SKM-1 (cell line): ENCODE data around the gene FAM151B.
"Not testable (repeated sequence)": the region's sequence is repeated elsewhere in the genome, so short reads cannot be mapped to it uniquely, and the experiment has no call there.

Experiments used
- DNase-seq: peaks from one replicate; lab custom pipeline; 2025; ENCODE audit not compliant: unreplicated experiment; lab: John Stamatoyannopoulos, UW

Gene FAM151B

DNA sequence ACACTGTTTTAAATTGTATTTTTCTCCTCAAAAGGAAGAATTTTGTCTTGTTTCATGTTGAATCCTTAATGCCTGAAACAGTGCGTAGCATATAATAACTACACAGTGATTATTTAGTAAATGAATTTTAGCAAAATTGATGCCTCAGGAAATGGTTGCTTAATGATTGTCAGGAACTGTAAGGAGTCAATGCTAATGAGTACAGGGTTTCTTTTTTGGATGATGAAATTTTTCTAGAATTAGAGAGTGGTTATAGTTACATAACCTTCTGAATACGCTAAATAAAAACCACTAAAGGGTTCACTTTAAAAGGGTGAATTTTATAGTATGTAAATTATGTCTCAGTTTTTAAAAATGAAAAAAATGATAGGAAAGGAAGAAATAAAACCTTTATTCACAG, 14.9 kb downstream of the FAM151B start:
- DNase-seq: peak; percentile 77

DNA sequence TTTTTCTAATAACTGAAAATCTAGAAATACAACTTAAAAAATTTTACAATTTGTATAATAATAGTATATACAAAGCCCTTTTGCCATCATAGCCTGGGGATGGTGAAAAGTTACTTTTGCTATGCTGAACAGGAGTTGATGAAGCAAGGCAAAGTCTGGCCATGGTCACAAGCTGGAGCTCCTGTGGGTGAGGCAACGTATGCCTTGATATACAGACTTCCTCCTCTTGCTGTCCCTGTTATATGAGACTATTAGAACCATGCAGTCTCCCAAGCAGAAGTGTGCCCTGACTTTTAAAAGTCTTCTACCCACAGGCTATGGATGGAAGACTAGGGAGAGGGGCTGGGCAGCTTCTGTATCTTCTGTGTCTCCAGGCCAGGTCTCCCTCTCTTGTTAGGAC, 15.7 kb downstream of the FAM151B start:
- DNase-seq: peak; percentile 89

DNA sequence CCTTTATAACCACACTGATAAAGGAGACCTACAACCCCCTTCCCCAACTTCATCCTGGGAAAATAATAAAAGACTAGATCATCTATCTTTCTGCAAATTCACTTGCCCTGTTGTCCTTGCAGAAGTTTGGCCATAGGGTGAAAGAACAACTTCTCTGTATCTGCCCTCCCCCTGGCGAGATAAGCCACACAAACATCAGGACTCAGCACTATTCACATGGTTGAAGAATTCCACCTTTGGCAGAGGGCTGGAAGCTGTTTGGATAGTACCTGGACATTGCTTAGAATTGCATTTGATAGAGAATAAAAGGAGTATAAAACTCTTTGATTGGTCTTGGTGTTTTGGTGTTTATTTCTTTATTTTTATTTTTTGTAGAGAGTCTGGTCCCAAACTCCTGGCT, 16.9 kb downstream of the FAM151B start:
- no peak for DNase-seq

DNA sequence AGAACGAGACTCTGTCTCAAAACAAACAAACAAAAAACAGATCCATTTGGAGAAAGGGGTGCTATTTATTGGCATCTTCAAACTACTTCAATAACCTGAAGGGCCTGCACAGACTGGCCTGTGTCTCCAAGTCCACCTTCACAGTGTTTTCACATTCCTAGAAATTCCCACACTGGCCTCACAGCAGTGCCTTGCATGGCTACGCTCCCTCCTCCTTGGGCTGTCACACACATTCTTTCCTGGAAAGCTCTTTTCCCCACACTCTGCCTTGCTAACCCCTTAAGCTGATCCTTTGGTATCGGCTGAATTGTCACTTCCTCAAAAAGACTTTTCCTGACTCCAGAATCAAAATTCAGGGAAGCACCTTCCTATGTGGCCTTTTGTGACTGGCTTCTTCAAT, 19.8 kb downstream of the FAM151B start:
- no peak for DNase-seq

DNA sequence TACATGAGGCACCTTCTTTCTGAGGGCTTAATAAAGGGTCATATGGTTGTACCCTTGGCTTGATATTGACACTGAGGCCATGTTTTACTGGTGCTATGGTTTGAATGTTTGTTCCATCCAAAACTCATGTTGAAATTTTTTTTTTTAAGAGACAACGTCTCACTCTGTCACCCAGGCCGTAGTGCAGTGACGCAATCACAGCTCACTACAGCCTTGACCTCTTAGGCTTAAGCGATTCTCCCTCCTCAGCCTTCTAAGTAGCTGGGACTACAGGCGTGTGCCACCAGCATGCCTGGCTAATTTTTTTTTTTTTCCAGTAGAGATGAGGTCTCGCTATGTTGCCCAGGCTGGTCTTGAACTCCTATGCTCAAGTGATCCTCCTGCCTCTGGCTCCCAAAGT, 20.9 kb downstream of the FAM151B start:
- DNase-seq: no peak

DNA sequence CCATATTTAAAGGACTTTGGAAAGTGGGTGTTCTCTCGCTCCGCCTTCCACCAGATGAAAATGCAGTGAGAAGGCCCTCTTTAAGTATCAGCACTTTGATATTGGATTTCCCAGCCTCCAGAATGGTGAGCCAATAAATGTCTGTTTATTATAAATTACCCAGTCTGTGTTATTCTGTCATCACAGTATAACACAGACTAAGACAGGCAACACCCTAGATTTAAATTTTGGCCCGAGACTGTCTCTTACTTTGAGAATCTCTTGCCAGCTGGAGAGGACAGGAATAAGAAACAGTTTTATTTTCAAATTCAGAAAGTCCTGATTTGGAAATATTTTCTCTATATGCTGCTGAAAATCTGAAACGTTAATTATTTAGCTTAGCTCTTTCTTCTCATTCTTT, 21.5 kb downstream of the FAM151B start:
- no peak for DNase-seq

DNA sequence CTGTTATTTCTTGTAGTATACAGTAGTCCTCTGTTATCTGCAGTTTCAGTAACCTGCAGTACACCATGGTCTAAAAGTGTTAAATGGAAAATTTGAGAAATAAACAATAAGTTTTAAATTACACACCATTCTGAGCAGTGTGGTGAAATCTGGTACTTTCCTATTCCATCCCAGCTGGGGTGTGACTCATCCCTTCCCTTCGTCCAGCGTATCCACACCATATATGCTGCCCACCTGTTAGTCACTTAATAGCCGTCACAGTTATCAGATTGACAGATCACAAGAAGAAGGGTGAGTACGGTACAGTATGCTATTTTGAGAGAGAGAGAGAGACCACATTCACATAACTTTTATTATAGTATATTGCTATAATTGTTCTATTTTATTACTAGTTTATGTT, 28.9 kb downstream of the FAM151B start:
- DNase-seq: no peak

DNA sequence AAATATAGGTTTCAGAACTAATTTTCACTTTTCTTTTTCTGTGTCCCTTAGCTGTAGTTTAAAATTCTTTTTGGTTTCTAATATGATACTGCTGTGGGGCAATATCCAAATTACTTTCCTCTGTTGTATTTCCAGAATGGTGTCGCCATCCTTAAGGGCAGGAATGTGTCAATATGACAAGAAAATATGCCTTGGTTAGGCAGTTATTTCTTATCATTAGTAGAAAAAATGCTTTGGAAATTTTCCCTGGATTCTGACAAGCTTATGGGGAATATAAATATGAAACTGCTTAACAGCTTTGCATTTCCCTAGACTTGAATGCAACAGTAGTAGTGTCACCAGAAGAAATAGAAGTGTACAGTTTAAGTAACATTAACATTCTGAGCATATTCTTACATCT, 52.8 kb downstream of the FAM151B start:
- no peak for DNase-seq

DNA sequence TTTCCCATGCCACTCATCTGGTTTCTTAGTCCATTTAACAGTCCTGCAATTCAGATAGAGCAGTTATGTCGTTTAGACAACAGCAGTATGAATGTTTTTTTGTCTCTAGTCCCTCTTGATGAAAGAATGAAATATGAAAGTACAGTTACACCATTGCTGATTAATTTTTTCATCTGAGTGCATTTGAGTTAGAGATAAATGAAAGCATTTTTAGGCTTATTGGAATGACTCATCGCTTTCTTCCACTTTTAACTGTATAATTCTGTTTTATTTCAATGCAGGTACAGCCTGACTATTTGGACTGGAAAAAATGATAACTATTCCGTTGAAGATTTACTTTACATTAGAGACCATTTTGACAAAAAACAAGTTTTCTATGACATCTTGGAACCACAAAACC, 53.5 kb downstream of the FAM151B start:
- DNase-seq: no peak

DNA sequence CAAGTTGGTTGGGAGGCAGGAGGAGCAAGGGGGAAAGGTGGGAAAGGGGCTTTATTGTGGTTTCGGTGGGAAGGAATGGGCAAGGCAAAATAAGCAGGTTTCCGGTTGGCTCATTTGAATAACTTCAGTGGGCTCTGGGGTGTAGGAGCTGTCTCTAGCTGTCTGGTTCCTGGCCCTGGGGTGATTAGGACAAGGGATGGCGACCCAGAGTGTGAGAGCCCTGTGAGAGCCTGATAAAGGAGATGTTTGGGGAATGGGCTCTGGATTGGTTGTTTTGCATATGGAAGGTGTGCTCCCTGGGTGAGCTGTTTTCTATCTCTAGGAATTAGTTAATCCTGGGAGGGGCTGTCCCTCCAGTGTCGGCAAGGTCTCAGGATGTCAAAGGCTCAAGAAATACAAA, 66.7 kb downstream of the FAM151B start:
- DNase-seq: no peak

DNA sequence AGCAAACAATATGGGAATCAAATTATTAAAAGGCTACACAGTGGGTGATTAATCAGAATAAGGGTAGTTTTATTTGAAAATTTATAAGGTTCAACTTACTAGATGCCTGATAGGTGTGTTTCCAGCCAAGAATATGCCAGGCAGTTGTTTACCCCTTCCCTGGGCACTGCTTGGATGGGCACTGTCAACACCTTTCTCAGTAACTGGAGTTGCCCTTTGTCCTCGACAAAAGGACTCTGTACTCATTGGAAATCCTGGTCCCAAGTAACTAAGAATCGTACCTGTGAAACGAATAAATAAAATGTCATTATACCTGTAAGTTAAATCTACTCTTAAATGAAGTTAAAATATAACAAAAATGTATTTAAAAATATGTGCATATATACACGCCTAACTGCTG, 67.2 kb downstream of the FAM151B start:
- no peak for DNase-seq

DNA sequence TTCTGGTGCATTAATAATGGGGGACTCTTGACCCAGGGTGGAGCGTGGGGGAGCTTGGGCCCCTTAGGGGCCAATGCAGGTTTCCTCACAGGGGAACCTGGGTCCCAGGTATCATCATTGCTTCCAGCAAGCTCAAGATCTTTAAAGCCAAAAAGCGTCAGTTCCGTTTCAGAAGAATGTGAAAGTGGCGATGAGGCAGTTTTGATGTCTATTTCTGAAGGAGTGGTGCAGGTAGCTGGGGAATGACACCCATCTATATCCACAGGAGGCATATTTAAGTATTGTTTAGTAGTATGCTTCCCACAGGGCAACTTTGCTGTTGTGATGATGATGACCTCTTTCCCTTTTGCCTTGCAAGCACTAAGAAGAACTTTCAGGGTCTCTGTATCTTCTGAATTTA, 71.3 kb downstream of the FAM151B start:
- no peak for DNase-seq

DNA sequence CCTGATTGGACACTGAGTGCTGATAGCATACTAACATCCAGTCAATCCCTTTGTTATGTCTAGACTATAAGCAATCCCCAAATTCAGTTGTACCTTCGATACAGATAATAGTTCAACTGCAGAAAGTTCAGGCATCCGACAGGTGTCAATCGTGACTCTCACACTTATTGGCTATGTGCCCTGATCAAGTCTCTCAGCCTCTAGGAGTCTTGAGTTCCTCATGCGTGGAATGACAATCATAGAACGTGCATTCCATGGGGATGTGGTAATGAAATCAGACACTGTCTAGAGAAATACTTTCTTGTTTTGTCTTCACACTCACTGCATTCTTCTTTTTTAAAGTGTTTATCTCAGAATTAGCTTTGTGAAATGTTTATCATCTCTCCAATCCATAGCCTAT, 77.4 kb downstream of the FAM151B start:
- DNase-seq: no peak

DNA sequence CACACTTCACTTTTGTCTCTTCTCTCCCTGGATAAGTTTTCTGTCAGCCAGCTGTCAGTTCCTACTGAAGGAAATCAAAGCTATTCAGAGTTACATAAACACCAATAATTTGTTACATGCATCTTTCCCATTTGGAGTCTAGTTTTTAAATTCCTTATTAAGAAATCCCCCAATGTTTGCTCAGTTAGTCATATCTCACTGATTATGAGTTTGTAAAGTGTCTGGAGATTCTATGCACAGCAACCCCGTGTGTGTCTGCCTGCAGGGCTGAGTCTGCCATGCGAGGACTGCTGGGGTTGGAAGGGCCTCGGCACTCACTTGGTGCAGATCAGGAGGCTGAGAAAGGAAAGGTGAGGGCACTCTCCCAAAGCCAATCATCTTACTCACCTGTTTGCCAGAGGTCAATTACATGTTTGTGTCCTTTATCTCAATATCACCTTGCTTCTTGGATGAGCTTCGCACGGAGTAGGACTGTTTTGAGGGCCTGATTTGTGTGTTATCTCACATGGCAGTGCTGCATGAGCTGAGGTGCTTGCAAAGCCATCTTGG, 78.9 kb downstream of the FAM151B start:
- DNase-seq: no peak

DNA sequence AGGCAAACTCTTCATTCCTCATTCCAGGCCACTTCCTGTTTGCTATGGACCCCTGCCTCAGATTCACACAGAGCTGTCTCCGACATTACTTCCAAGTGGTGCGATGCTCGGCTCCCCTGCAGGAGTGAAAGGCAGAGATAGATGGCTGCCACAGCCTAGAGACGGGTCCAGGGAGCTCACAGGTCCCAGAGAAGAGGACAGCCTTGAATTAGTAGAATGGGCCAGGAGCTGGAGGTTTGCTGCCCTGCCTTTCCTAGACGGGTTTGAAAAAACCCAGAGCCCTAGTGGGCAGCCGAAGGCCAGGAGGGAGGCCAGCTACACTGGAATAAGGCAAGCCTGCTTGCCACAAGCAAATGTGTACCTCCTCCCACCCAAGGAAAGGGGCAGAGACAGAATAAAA, 80.4 kb downstream of the FAM151B start:
- no peak for DNase-seq

DNA sequence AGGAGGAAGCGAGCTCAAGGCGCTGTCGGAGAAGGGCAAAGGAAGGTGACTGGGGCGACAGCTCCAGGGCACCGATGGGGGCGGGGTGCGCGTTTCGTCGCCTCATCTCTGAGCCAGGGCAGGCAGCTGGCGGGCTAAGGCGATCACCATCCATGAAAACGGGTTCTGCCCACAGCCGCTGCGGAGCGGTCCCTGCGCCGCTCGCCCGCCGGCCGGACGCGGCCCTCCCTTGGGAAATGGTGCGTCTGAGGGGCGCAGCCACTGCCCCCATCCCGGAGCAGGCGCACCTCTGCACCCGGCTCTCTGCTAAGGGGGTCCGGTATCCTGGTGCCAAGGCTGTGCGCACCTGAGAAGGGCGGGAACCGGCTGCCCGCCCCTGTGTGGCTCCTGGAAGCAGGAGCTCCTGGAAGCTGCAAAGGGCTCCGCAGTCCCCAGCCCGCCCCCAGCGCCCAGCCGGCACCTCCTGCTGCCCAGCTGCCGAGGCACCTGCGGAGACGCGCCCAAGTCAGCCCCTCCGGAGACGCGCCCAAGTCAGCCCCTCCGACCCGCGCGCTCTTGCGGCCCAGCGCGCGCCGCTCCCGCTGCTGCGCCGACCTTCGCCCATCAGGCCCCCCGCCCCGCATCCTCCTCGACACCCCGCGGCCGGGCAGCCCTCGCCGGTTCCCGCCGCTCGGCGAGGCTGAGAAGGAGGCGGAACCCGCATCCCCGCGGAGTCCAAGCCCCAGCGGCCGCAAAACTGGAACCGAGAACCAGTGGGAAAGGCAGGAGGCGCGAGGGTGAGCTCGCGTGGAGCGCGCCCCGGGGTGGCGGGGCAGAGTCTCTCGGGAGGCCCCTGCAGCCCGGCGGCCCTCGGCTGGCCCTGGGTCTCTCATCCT, 81.4 kb downstream of the FAM151B start:
- DNase-seq: no peak

DNA sequence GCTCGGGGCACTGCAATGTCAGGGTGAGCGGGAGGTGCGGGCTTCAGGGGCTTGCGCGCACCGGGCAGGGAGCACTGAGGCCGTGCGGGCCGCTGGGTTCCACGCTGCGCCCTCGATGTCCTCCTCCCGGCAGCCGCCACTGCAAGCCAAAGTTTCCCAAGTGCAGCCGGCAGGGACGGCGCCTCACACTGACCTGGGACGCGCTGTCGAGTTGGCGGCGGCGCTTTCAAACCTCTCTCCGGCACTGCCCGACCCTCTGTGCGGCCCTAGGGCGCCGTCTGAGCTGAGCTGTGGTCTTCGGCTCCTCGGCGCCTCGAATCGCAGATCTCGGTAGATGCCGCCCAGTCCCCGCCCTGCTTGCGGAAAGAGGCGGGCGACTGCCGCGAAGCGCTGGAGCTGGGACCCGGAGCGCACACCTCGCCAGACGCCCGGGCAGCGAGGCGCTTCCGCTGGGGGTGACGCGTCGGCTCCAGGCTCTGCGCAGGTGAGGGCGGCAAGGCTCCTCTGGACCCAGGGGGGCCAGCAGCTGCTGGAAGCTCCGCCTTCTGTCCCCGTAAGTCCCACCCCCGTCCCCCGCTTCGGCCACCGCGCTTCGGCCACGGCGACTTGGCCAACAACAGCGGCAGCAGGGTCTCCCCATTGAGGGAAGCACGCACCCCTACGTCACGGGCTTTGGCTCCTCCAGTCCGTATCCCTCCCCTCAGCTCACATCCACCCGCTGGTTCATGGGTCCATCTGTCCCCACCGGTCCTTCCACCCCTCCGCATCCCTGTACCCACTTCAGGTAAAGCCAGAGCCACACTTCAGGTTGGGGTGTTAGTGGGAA, 82.3 kb downstream of the FAM151B start, which contains the start of gene ANKRD34B:
TSS of gene ANKRD34B (minus strand) at position 320 of the 826 bp plus-strand sequence. CDS start 10,261 bp downstream, outside the sequence.
- DNase-seq: no peak

DNA sequence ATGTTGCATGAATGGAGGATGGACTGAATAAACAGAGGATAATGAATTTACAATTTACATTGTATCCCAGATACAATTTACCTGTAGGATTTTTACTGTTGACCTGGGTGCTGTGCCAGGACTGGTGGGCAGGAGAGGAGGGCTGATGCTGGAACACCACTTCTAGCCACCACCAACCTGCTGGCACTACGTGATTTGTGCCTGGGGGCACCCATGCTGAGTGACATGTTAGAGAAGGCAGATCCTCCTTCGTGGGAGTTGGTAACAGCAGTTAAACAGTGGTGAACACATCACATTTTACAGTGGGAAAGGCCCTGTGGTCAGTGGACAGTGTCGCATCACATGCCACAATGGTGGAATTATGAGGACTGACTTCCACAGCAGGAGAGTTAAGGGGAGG, 85.2 kb downstream of the FAM151B start:
- no peak for DNase-seq

DNA sequence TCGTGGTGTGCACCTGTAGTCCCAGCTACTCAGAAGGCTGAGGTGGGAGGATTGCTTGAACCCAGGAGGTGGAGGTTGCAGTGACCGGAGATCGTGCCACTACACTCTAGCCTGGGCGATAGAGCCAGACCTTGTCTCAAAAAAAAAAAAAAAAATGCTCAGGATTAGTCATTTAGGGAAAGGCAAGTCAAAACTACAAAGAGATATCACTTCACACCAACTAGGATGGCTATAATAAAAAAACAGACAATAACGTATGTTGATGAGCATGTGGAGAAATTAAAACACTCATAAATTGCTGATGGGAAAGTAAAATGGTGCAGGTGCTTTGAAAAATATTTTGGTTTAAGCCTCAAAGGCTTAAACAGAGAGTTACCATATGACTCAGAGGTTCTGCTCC, 88.5 kb downstream of the FAM151B start:
- no peak for DNase-seq

DNA sequence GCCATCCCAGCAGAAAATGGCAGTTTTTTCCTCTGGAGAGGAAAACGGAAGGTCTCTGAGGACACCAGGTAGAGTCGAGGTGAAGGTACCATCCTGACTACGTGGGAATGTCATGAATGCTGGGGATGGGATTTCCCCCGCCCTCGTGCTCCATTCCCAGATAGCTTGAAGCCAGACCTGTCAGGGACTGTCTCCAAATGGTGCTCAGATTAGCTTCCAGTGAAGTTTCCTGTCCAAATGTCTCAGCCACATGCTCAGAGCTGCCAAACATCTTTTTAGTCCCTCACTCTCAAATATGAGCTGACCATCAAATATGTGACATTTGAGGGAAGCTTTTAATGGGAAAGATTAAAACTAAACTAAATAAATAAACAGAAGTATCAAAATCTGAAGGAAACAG, 89.8 kb downstream of the FAM151B start:
- DNase-seq: no peak

DNA sequence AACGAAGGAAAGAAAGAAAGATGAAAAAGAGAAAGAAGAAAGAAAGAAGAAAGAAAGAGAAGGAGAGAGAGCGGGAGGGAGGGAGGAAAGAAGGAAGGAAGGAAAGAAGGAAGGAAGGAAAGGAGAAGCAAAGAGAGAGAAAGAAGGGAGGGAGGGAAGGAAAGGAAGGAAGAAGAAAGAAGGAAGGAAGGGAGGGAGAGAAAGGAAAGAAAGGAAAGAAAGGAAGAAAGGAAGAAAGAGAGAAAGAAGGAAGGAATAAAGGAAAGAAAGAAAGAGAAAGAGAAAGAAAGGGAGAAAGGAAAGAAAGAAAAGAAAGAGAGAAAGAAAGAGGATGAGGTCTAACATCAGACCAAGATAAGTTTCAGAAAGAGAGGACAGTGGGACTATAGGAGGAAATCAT, 91.2 kb downstream of the FAM151B start:
- DNase-seq: no peak

DNA sequence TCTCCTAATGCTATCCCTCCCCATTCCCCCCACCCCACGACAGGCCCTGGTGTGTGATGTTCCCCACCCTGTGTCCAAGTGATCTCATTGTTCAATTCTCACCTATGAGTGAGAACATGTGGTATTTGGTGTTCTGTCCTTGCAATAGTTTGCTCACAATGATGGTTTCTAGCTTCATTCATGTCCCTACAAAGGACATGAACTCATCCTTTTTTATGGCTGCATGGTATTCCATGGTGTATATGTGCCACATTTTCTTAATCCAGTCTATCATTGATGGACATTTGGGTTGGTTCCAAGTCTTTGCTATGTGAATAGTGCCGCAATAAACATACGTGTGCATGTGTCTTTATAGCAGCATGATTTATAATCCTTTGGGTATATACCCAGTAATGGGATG, 92.4 kb downstream of the FAM151B start:
- DNase-seq: not testable (repeated sequence)
